Measurements from ENCODE around the gene FRMD6. TPM values are rescaled to one million over a fixed set of nuclear protein-coding genes. Genes with fewer than 3 reads are reported as not detected.
"Not testable (repeated sequence)": the region's sequence is repeated elsewhere in the genome, so short reads cannot be mapped to it uniquely, and the experiment has no call there.

Gene FRMD6
- total and polyA plus RNA-seq, 9 donors, result 15.3 to 79.2 (median 33.3) TPM

DNA sequence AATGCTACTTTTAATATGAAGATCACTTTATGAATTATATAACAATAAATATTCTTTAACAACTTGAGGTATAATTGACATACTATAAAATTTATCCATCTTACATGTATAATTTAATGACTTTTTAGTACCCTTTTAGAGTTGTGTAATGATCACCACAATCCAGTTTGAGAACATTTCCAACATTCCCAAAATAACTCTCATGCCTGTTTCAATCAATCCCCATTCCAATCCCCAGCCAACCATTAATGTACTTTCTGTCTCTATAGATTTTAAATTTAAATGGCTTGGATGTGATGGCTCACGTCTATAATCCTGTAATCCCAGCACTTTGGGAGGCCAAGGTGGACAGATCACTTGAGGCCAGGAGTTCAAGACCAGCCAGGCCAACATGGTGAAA, 23.5 kb upstream of the FRMD6 start:
- Histone ChIP-seq H3K9me3 (no peaks in the 10 kb centered on the region), H3K36me3 (no peaks in the 10 kb centered on the region), H3K27me3 (no peaks in the 10 kb centered on the region), H3K27ac (no peak overlapping the region), H3K4me1 (ENCODE audit: insufficient read depth) (no peaks in the 10 kb centered on the region), H3K4me3 (no peak overlapping the region)
- no peak for DNase-seq
- WGBS, 3 donors, result 70 to 92% (median 85%) methylated on average over 1 of the region's 1 CpG
- TF ChIP-seq, protein P1, sequence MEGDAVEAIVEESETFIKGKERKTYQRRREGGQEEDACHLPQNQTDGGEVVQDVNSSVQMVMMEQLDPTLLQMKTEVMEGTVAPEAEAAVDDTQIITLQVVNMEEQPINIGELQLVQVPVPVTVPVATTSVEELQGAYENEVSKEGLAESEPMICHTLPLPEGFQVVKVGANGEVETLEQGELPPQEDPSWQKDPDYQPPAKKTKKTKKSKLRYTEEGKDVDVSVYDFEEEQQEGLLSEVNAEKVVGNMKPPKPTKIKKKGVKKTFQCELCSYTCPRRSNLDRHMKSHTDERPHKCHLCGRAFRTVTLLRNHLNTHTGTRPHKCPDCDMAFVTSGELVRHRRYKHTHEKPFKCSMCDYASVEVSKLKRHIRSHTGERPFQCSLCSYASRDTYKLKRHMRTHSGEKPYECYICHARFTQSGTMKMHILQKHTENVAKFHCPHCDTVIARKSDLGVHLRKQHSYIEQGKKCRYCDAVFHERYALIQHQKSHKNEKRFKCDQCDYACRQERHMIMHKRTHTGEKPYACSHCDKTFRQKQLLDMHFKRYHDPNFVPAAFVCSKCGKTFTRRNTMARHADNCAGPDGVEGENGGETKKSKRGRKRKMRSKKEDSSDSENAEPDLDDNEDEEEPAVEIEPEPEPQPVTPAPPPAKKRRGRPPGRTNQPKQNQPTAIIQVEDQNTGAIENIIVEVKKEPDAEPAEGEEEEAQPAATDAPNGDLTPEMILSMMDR (IDR thresholded peaks at IDR 0.05), result no peak
- TF ChIP-seq EP300 (IDR thresholded peaks at IDR 0.05) (no peak), POLR2A (IDR thresholded peaks at IDR 0.05) (no peak)
- intact Hi-C loops (cut with DNase I), result no loop called here

DNA sequence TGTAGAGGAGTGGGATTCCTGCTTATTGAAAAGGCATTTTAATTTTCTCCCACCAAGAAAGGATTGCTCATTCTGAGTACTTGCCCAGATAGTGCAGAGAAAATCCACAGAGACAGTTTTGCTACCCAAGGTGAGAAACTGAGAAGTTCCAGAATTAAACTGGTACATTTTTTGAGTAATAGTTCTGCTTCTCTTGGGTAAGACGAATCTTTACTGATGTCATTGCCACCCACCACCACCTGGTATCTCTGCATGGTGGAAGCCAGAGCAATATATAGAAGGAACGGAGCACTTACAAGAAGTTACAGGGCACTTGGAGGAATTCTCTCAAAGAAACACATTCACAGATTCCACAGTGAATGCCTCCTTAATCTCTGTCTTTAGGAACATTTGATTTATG, 20.7 kb upstream of the FRMD6 start:
- no peaks in the 10 kb centered on the region for H3K4me1 ChIP-seq (ENCODE audit: insufficient read depth)
- no peak overlapping the region for H3K4me3 ChIP-seq
- H3K9me3 ChIP-seq, result no peaks in the 10 kb centered on the region
- no peaks in the 10 kb centered on the region for H3K27me3 ChIP-seq
- 79 to 89% (median 89%) methylated on average over 2 of the region's 2 CpGs for WGBS, 3 donors
- no peak for DNase-seq
- no peak overlapping the region for H3K27ac ChIP-seq
- intact Hi-C loops (cut with DNase I), result no loop called here
- TF ChIP-seq EP300 (IDR thresholded peaks at IDR 0.05), result no peak
- no peak for TF ChIP-seq POLR2A (IDR thresholded peaks at IDR 0.05)
- TF ChIP-seq, protein P1 (IDR thresholded peaks at IDR 0.05), result no peak
- no peaks in the 10 kb centered on the region for H3K36me3 ChIP-seq

DNA sequence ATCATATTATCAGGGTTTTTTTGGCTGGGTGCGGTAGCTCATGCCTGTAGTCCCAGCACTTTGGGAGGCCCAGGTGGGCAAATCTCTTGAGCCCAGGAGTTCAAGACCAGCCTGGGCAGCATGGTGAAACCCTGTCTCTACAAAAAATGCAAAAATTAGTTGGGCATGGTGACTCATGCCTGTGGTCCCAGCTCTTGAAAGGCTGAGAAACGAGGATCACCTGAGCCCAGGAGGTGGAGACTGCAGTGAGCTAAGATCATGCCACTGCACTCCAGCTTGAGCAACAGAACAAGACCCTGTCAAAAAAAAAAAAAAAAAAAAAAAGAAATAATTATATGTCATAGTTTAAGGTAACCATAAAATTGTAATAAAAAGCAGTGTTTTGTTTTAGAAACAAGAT, 18.4 kb upstream of the FRMD6 start:
- H3K27me3 ChIP-seq; H3K27ac ChIP-seq; H3K4me3 ChIP-seq; H3K9me3 ChIP-seq; H3K4me1 ChIP-seq (ENCODE audit: insufficient read depth); intact Hi-C loops (cut with DNase I); H3K36me3 ChIP-seq; DNase-seq: not testable (repeated sequence)
- WGBS, 3 donors, result 90 to 98% (median 93%) methylated on average over 2 of the region's 2 CpGs

DNA sequence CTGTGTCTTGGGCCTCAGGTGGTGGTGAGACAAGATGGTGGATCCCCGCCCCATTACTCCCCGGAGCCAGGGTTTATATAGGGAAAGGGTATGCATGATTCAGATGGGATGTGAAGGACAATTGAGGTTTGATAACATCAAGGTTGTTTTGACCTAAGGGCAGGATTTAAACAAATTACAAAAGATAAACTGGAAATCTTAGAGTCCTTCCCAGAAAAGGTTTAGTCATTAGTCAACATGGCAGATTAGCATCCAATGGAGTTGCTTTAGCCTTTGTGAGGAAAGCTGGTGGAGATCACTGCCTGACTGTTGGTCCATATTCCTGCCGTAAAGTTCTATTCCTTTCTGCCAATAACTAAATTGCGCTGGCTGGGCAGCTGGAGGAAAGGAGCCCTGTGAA, 15.6 kb upstream of the FRMD6 start:
- no peaks in the 10 kb centered on the region for H3K9me3 ChIP-seq
- intact Hi-C loops (cut with DNase I), result no loop called here
- H3K4me1 ChIP-seq (ENCODE audit: insufficient read depth), result no peaks in the 10 kb centered on the region
- no peak for DNase-seq
- H3K27ac ChIP-seq, result no peak overlapping the region
- 87 to 95% (median 89%) methylated on average over 4 of the region's 4 CpGs for WGBS, 3 donors
- TF ChIP-seq EP300 (IDR thresholded peaks at IDR 0.05) (no peak), POLR2A (IDR thresholded peaks at IDR 0.05) (no peak)
- TF ChIP-seq, protein P1 (IDR thresholded peaks at IDR 0.05), result no peak
- H3K27me3 ChIP-seq, result no peaks in the 10 kb centered on the region
- H3K36me3 ChIP-seq, result no peaks in the 10 kb centered on the region
- no peak overlapping the region for H3K4me3 ChIP-seq

DNA sequence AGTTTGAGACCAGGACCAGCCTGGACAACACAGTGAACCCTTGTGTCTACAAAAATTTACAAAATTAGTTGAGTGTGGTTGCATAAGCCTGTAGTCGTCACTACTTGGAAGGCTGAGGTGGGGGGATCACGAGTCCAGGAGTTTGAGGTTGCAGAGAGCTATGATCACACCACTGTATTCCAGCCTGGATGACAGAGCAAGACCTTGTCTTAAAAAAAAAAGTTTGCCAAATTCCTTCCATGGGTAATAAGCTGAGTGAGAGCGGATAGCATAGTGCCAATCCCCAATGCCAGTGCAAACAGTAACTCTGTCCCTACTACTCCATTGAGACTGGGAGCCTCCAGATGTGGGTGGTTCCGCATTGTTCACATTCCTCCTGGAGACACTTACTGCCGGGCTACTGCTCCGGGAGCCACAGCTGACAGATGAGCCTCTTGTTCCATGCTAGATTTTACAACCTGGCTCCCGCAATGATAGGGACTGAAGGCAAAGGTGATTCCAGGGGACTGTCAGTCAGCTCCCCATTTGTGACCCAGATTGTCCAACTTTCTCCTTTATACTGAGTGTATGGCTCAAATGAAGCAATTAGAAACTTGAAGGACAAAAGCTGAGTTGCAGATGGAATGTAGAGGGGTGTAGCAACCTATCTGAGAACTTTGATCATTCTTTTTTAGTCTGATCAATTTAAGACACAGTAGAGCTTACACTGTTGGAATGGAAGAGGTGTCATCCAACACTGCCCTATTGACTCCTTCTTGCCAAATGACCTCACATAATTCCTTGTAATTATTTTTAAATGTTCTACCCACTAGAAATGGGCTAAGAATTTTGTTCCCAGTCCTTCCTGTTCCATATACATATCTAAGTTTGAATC, 13.4 kb upstream of the FRMD6 start:
- Histone ChIP-seq H3K4me1 (ENCODE audit: insufficient read depth) (no peaks in the 10 kb centered on the region), H3K9me3 (no peaks in the 10 kb centered on the region), H3K36me3 (no peaks in the 10 kb centered on the region), H3K27ac (no peak overlapping the region), H3K4me3 (no peak overlapping the region), H3K27me3 (no peaks in the 10 kb centered on the region)
- TF ChIP-seq POLR2A (IDR thresholded peaks at IDR 0.05) (no peak), EP300 (IDR thresholded peaks at IDR 0.05) (no peak)
- TF ChIP-seq, protein P1 (IDR thresholded peaks at IDR 0.05), result no peak
- 61 to 71% (median 64%) methylated on average over 7 of the region's 7 CpGs for WGBS, 3 donors
- no peak for DNase-seq
- intact Hi-C loops (cut with DNase I), result no loop called here

Data from ovary (tissue), 9 donors.